Naive thymus-derived CD4-positive, alpha-beta T cell (primary cell): Measurements from ENCODE around the gene IRF4. TPM values are rescaled to one million over a fixed set of nuclear protein-coding genes. Genes with fewer than 3 reads are reported as not detected.

Source experiments
- ATAC-seq: fragments of 150-1000 bp; cut with Tn5 transposase; 2 replicates; pipeline ENCODE4 v1.10.0; 2021; ENCODE audit warnings: mild to moderate bottlenecking, moderate library complexity
- CTCF ChIA-PET: fragments of 350-600 bp; sonication (Branson Sonifier 250); formaldehyde crosslinking; loops from one replicate; lab custom pipeline; 2021; ENCODE audit warnings: antibody characterized with exemption; lab: Charles Lee
- POLR2A ChIA-PET: fragments of 350-600 bp; sonication (Branson Sonifier 250); formaldehyde crosslinking; loops from one replicate; lab custom pipeline; 2021; ENCODE audit warnings: antibody characterized with exemption, inconsistent platforms; lab: Charles Lee
- DNase-seq, 9 donors: peaks; one replicate each; pipeline versions ENCODE4 v3.0.0 to v3.0.0-alpha.2; 2020 to 2022; ENCODE audit warnings: mixed read lengths in 1 of 9
- H3K27ac ChIP-seq: one replicate; pipeline ENCODE4 v1.7.0; 2013; ENCODE audit warnings: mild to moderate bottlenecking, low read depth, low read length, moderate library complexity
- H3K27me3 ChIP-seq, 2 donors: one replicate each; pipeline ENCODE4 v1.7.0; 2013; ENCODE audit warnings: low read length in 2 of 2, mild to moderate bottlenecking in 2 of 2, moderate library complexity in 2 of 2; ENCODE audit not compliant: control insufficient read depth in 2 of 2, insufficient read depth in 2 of 2
- H3K36me3 ChIP-seq, 3 experiments: 1 replicate in 2 of 3; 2 replicates in 1 of 3; pipeline ENCODE4 v1.7.0; 2013; ENCODE audit warnings: low read length in 3 of 3, mild to moderate bottlenecking in 3 of 3, moderate library complexity in 1 of 3; ENCODE audit not compliant: insufficient read depth in 3 of 3, control insufficient read depth in 2 of 3
- H3K4me1 ChIP-seq, 2 donors: one replicate each; pipeline ENCODE4 v1.7.0; 2013; ENCODE audit warnings: low read length in 2 of 2, mild to moderate bottlenecking in 2 of 2, moderate library complexity in 1 of 2; ENCODE audit not compliant: control insufficient read depth in 2 of 2, insufficient read depth in 2 of 2
- H3K4me3 ChIP-seq: 2 replicates; pipeline ENCODE4 v1.7.0; 2013; ENCODE audit warnings: mild to moderate bottlenecking, low read length
- H3K9me3 ChIP-seq, 3 experiments: 1 replicate in 2 of 3; 2 replicates in 1 of 3; pipeline ENCODE4 v1.7.0; 2013; ENCODE audit warnings: low read length in 3 of 3; ENCODE audit not compliant: control insufficient read depth in 2 of 3
- H3K27ac Mint-ChIP-seq, 9 donors: one replicate each; pipeline ENCODE4 v1.8.0; 2020 to 2022; ENCODE audit warnings: mixed read lengths in 9 of 9, mild to moderate bottlenecking in 8 of 9, moderate library complexity in 5 of 9, inconsistent platforms in 2 of 9
- H3K27me3 Mint-ChIP-seq, 5 donors: one replicate each; pipeline ENCODE4 v1.8.0; 2021 to 2022; ENCODE audit warnings: mixed read lengths in 5 of 5, mild to moderate bottlenecking in 1 of 5
- H3K36me3 Mint-ChIP-seq, 5 donors: one replicate each; pipeline ENCODE4 v1.8.0; 2020 to 2022; ENCODE audit warnings: mixed read lengths in 5 of 5, mild to moderate bottlenecking in 3 of 5, inconsistent platforms in 1 of 5
- H3K4me1 Mint-ChIP-seq, 7 donors: one replicate each; pipeline ENCODE4 v1.8.0; 2020 to 2022; ENCODE audit warnings: mixed read lengths in 7 of 7, mild to moderate bottlenecking in 3 of 7, inconsistent platforms in 1 of 7
- H3K4me3 Mint-ChIP-seq, 10 donors: one replicate each; pipeline ENCODE4 v1.8.0; 2020 to 2022; ENCODE audit warnings: mild to moderate bottlenecking in 10 of 10, mixed read lengths in 10 of 10, moderate library complexity in 6 of 10, inconsistent platforms in 2 of 10
- H3K9me3 Mint-ChIP-seq, 11 donors: one replicate each; pipeline ENCODE4 v1.8.0; 2020 to 2022; ENCODE audit warnings: mixed read lengths in 11 of 11, mild to moderate bottlenecking in 4 of 11, inconsistent platforms in 1 of 11, moderate library complexity in 1 of 11
- intact Hi-C, 2 donors: fragments of 100-400 bp; cut with micrococcal nuclease; formaldehyde crosslinking; loops; one replicate each; pipeline ENCODE4 v1.15.1; 2023
- polyA plus RNA-seq, 2 donors: library from polyadenylated mRNA; unstranded; fragments of 300-500 nt; fragmentation: Illumina TruSeq; gene quantifications; one replicate each; pipeline ENCODE4 v1.2.3, GENCODE V29; 2021
- total RNA-seq, 6 experiments: library from RNA in 5 of 6; stranded (reverse) in 5 of 6; gene quantifications; 1 replicate in 5 of 6; 2 replicates in 1 of 6; pipeline ENCODE4 v1.2.3 and lab custom pipeline; 2021 to 2026

The IRF4 gene
- total and polyA plus RNA-seq, 7 experiments from 2014 or later = 3.2 to 175 (median 13.0) TPM

DNA sequence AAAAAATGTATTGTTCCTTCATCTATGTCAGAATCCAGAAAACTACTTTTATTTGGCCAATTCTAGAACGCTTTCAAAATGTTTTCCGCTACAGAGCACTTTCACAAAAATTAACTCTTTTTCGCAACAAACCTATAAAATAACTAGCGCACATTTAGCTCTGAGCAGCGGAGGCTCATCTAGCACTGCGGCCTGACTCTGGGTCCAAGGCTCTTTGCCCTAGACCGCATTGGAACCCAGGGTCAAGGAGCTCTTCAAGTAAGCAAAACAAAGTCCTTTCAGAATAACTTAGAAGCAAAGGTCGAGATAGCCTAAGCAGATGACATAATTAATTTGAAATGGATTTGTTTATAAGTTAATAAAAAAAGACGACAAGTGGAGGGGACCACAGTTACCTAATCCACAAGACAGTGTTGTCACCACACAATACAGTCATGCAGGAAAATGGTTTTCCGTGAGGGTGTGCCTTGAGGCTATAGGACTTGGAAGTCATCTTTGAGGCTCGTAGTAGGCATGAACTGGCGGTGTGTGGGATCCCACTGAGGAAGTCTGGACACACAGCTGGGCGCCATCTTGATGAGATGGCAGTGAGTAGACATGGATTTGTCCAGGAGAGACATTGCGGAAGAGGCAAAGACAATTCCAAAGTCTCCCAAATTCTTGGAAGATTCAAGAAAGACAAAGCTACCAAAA lies 29.2 kb upstream of the IRF4 start:
- DNase-seq (no peak), ATAC-seq (no peak)
- Histone ChIP-seq H3K27me3 (no peaks in the 10 kb centered on the region), H3K9me3 (peaks cover 0 to 7% (median 0%) of the 10 kb centered on the region in 3 experiments), H3K27ac (no peak overlapping the region), H3K36me3 (no peaks in the 10 kb centered on the region), H3K4me1 (no peaks in the 10 kb centered on the region), H3K4me3 (no peak overlapping the region)
- ChIA-PET CTCF (no interaction called here), POLR2A (no interaction called here)
- peaks cover 3 to 33% (median 11%) of the 10 kb centered on the region in 11 donors for H3K9me3 Mint-ChIP-seq
- H3K4me1 Mint-ChIP-seq = peaks cover 0 to 10% (median 0%) of the 10 kb centered on the region in 7 donors
- H3K4me3 Mint-ChIP-seq = no peak overlapping the region
- no peak overlapping the region for H3K27ac Mint-ChIP-seq
- H3K36me3 Mint-ChIP-seq = peaks cover 0 to 6% (median 4%) of the 10 kb centered on the region in 5 donors
- intact Hi-C loops = no loop called here
- peaks cover 0 to 13% (median under 1%) of the 10 kb centered on the region in 5 donors for H3K27me3 Mint-ChIP-seq

DNA sequence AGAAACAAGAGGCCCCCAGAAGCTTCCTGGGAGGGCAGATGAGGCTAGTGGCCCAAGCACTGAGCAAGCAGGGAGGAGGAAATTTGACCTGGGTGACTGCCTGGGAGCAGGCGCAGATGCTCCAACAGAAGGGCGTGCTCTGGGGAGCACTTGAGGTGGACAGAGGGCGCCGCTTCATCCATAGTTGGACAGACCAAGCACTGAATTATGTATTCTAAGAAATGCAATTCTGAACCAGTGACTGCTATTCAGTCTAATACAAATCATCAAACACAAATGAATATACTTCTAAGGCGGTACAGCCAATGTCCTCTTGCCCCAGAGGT lies 28.7 kb upstream of the IRF4 start:
- Histone ChIP-seq H3K27ac (no peak overlapping the region), H3K36me3 (no peaks in the 10 kb centered on the region), H3K4me1 (no peaks in the 10 kb centered on the region), H3K27me3 (no peaks in the 10 kb centered on the region), H3K9me3 (peaks cover 0 to 7% (median 0%) of the 10 kb centered on the region in 3 experiments), H3K4me3 (no peak overlapping the region)
- POLR2A ChIA-PET = no interaction called here
- DNase-seq (no peak), ATAC-seq (no peak)
- Mint-ChIP-seq H3K36me3 (peaks cover 0 to 6% (median 4%) of the 10 kb centered on the region in 5 donors), H3K27me3 (peaks cover 0 to 15% (median 6%) of the 10 kb centered on the region in 5 donors), H3K4me1 (peaks cover 0 to 8% (median 0%) of the 10 kb centered on the region in 7 donors), H3K27ac (no peak overlapping the region), H3K9me3 (peaks cover 5 to 35% (median 11%) of the 10 kb centered on the region in 11 donors), H3K4me3 (no peak overlapping the region)
- CTCF ChIA-PET = no interaction called here
- intact Hi-C loops = no loop called here

DNA sequence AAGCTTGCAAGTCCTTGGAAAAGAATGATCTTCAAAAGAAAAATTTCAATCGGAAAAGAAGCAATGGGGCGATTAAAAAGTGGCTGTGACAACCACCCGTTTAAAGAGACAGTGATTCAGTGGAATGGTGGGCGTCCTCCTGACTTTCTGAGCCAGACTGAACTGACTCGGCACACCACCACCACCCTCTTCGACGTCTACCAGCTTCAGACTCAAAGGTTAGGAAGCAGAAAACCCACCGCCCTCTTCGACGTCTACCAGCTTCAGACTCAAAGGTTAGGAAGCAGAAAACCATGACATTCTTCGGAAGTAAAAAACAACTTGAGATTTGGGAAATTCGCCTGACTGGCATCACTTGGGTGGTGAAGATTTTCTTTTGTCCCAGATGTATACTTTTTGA lies 28.3 kb upstream of the IRF4 start:
- peaks cover 0 to 6% (median 0%) of the 10 kb centered on the region in 7 donors for H3K4me1 Mint-ChIP-seq
- H3K27ac ChIP-seq = no peak overlapping the region
- CTCF ChIA-PET = no interaction called here
- H3K27me3 Mint-ChIP-seq = peaks cover 0 to 15% (median 7%) of the 10 kb centered on the region in 5 donors
- DNase-seq (no peak), ATAC-seq (no peak)
- H3K9me3 ChIP-seq = peaks cover 0 to 7% (median 0%) of the 10 kb centered on the region in 3 experiments
- no peak overlapping the region for H3K4me3 Mint-ChIP-seq
- H3K36me3 ChIP-seq = no peaks in the 10 kb centered on the region
- H3K36me3 Mint-ChIP-seq = peaks cover 0 to 6% (median 4%) of the 10 kb centered on the region in 5 donors
- intact Hi-C loops = no loop called here
- POLR2A ChIA-PET = no interaction called here
- no peak overlapping the region for H3K27ac Mint-ChIP-seq
- no peaks in the 10 kb centered on the region for H3K4me1 ChIP-seq
- peaks cover 5 to 36% (median 11%) of the 10 kb centered on the region in 11 donors for H3K9me3 Mint-ChIP-seq
- no peak overlapping the region for H3K4me3 ChIP-seq
- no peaks in the 10 kb centered on the region for H3K27me3 ChIP-seq

DNA sequence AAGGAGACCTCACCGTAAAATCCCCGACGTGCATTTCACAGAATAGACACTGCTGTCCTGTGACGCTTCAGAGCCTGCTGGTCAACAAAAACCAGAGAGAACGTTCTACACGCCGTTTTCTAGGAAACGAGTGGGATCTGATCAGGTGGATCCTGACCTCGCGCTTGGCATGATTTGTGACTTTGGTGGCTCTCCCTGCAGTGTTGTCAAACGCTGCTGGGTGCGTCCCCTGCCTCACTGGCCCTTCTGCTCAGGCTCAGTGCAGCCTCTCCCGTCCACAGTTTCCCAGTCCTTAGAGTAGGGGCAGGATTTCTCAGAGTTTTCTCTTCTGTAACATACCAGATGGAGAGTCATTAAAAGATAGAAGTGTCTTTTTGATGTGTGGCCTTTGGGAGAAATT lies 27.6 kb upstream of the IRF4 start:
- Mint-ChIP-seq H3K4me1 (peaks cover 0 to 2% (median 0%) of the 10 kb centered on the region in 7 donors), H3K27me3 (peaks cover 0 to 15% (median 7%) of the 10 kb centered on the region in 5 donors), H3K4me3 (no peak overlapping the region), H3K36me3 (peaks cover 0 to 6% (median 4%) of the 10 kb centered on the region in 5 donors), H3K9me3 (peaks cover 5 to 36% (median 11%) of the 10 kb centered on the region in 11 donors), H3K27ac (no peak overlapping the region)
- intact Hi-C loops = no loop called here
- DNase-seq (no peak), ATAC-seq (no peak)
- no peaks in the 10 kb centered on the region for H3K4me1 ChIP-seq
- ChIA-PET POLR2A (no interaction called here), CTCF (no interaction called here)
- peaks cover 0 to 7% (median 0%) of the 10 kb centered on the region in 3 experiments for H3K9me3 ChIP-seq
- no peaks in the 10 kb centered on the region for H3K27me3 ChIP-seq
- H3K36me3 ChIP-seq = no peaks in the 10 kb centered on the region
- H3K4me3 ChIP-seq = no peak overlapping the region
- no peak overlapping the region for H3K27ac ChIP-seq

DNA sequence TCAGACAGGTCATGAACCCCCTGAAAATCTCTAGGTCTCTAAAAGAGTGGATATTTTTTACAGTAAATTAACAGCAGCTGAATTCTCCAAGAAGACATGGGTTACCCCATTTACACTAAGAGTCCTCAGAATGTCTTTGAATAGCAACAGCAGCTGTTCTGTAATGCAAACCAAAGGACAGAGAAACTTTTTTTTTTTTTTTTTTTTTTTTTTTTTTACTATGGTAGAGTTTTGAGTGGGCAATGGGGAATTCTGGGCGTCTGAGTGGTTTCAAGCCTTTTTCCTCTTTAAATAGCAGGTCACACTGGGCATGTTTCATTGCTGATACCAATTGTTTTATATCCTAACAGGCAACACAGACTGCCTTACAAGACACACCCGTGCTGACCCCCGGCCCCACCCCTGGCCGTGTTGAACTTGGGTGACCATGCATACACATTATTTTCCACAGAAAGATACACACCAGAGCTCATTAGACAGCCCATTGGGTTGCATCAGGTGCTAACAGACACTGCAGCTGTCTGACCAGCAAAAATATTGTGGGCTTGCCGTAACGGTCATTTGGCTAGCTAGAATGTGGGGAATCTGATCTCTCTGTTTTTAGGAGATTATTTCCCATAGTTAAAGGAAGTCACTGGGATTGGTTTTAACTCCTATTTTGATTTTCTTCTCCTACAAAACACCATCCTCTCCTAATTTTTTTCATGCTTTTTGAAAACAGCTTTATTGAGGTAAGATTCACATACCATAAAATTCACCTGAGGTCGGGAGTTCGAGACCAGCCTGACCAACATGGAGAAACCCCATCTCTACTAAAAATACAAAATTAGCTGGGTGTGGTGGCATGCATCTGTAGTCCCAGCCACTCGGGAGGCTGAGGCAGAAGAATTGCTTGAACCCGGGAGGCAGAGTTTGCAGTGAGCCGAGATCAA lies 26.7 kb upstream of the IRF4 start:
- Mint-ChIP-seq H3K9me3 (peaks cover 5 to 36% (median 11%) of the 10 kb centered on the region in 11 donors), H3K4me3 (no peak overlapping the region), H3K4me1 (peaks cover 0 to 2% (median 0%) of the 10 kb centered on the region in 7 donors), H3K36me3 (peaks cover 0 to 6% (median 4%) of the 10 kb centered on the region in 5 donors), H3K27ac (no peak overlapping the region), H3K27me3 (peaks cover 0 to 18% (median 7%) of the 10 kb centered on the region in 5 donors)
- ChIA-PET CTCF (no interaction called here), POLR2A (no interaction called here)
- intact Hi-C loops = no loop called here
- ATAC-seq (no peak), DNase-seq (no peak)
- Histone ChIP-seq H3K9me3 (peaks cover 0 to 7% (median 0%) of the 10 kb centered on the region in 3 experiments), H3K4me1 (no peaks in the 10 kb centered on the region), H3K36me3 (no peaks in the 10 kb centered on the region), H3K4me3 (no peak overlapping the region), H3K27me3 (no peaks in the 10 kb centered on the region), H3K27ac (no peak overlapping the region)

DNA sequence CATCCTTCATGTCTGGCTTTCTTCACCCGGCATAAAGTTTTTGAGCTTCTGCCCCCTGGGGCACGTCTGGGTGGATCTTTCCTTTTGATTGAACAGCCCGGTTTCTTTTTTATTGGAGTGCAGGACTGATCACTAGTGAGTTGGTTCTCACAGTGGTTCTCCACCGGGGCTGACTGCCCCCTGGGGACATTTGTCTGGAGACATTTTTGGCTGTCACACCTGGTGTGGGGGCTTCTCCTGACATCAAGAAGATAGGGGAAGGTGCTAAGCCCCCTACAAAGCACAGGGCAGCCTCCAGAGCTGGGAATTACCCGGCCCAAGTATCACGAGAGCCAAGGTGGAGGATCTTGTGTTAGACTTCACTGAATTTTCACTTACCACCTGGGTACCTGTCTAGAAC lies 25.7 kb upstream of the IRF4 start:
- intact Hi-C loops = no loop called here
- Histone ChIP-seq H3K27me3 (no peaks in the 10 kb centered on the region), H3K36me3 (no peaks in the 10 kb centered on the region), H3K4me1 (no peaks in the 10 kb centered on the region), H3K4me3 (no peak overlapping the region), H3K9me3 (peaks cover 0 to 7% (median 0%) of the 10 kb centered on the region in 3 experiments), H3K27ac (no peak overlapping the region)
- Mint-ChIP-seq H3K4me1 (peaks cover 0 to 2% (median 0%) of the 10 kb centered on the region in 7 donors), H3K36me3 (peaks cover 2 to 6% (median 4%) of the 10 kb centered on the region in 5 donors), H3K4me3 (no peak overlapping the region), H3K27me3 (peaks cover 4 to 22% (median 10%) of the 10 kb centered on the region in 5 donors), H3K9me3 (peaks cover 6 to 43% (median 11%) of the 10 kb centered on the region in 11 donors), H3K27ac (no peak overlapping the region)
- POLR2A ChIA-PET = no interaction called here
- CTCF ChIA-PET = no interaction called here
- DNase-seq (no peak), ATAC-seq (peak; percentile 10)
